ENCODE data around the gene FGF22.
"Not testable (repeated sequence)": the region's sequence is repeated elsewhere in the genome, so short reads cannot be mapped to it uniquely, and the experiment has no call there.

FGF22 gene

DNA sequence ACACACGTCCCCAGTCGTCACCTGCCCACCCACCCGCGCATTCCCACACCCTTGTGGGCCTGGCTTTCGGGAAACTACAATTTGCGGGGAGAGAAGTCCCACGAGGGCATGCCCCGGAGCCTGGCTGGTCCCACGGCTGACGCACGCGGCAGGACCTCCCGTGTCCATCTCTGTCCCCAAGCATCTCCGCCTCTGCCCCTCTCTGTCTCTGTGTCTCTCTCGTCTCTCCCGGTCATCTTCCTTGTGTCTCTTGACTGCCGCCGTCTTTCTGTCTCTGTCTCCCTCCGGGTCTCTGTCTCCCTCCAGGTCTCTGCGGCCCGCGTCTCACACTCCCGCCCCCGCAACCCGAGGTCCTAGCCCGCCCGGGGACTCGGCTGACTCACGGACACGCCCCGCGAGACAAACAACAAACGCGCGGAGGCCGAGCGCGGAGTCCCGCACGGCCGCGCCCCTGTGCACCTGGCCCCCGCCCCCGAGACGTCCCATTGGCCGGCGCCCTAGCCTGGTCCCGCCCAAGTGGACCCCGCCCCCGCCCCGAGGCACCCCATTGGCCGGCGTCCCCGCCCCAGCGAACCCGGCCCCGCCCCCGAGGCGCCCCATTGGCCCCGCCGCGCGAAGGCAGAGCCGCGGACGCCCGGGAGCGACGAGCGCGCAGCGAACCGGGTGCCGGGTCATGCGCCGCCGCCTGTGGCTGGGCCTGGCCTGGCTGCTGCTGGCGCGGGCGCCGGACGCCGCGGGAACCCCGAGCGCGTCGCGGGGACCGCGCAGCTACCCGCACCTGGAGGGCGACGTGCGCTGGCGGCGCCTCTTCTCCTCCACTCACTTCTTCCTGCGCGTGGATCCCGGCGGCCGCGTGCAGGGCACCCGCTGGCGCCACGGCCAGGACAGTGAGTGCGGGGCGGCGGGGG, at the start of gene FGF22:
FGF22 (plus strand) TSS at position 627 of the 908 bp plus-strand sequence; CDS start at position 674, 47 bp downstream.
- DNase-seq: peak; percentile 94

DNA sequence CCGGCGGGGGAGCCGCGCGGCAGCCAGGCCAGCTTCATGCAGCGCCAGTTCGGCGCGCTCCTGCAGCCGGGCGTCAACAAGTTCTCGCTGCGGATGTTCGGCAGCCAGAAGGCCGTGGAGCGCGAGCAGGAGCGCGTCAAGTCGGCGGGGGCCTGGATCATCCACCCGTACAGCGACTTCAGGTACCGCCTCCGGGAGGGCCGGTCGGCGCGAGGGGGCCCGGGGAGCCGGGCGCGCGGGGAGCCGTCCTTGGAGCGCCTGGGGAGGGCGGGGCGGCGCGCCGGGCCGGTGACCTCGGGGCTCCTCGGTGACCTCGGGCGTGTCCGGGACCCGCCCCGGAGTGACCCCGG, 49.3 kb upstream of the FGF22 start:
- DNase-seq: peak; percentile 34

DNA sequence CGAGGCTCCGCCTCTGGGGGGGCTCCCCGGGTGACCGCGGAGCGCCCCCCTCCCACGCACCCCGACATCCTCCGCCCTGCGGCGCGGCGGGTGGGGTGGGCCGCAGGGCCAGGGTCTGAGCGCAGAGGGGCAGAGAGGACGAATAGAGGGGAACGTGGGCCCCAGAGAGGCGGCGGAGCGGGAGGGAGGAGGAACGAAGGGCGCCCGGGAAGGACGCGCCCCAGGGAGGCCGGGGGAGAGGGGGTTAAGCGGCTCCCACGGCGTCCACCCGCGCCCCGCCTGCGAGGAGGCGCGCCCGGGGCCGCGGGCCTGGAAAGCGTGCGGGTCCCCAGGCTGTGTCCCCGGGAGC, 49.0 kb upstream of the FGF22 start:
- no peak for DNase-seq

DNA sequence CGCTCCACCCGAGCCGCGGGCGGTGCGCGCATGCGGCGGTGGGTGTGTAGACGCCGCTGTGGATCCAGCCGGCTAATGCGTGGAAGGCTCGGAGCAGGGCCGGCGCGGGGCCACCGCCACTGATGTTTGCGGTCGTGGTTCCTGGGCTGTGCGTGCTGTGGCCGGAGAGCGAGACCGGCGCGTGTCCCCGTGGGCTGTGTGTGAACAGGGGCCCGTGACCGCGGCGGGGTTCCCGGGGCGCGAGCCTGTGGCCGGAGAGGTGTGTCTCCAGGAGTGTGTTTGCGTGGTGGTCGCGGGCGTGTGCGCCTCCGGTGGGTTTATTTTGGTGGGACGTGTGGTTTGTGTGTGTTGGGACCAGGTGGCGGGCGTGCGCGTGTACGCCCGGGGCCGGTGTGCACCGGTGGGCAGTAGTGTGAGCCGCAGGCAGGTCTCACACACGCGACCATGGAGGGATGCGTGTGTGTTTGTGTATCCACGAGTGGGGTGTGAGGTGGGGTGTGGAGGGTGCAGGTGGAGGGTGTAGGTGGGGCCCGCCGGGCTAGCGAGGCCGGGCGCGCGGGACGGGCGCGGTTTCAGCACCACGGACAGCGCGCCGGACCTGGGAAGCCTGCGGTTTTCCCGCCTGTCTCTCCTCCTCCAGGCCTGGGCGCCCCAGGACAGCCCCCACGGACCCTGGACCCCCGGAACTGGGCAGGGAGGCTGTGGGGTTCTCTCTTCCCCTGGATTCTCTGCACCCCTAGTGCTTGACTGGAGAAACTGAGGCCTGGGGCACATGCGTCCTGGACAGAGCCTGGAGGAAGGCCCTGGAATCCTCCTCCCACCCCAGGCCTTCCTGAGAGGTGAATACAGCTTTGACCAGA, 48.4 kb upstream of the FGF22 start:
- DNase-seq: no peak

DNA sequence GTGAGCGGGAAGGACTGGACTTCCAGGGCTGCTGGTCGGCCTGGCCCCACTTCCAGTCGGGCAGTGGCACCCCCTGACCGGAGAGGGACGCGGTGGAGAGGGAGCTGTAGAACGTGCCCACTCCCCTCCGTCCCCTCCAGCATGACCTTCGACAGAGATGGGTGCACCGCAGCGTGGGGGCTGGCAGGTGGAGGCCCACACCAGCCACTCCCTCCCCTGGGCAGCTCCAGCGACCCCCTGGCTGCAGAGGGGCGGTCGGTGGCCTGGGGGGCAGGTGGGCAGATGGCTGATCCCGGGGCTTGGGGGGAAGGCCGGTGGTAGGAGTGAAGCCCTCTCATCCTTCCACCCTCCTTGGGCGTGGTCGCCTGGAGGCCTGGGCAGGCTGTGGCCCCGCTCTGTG, 47.6 kb upstream of the FGF22 start:
- DNase-seq: no peak

DNA sequence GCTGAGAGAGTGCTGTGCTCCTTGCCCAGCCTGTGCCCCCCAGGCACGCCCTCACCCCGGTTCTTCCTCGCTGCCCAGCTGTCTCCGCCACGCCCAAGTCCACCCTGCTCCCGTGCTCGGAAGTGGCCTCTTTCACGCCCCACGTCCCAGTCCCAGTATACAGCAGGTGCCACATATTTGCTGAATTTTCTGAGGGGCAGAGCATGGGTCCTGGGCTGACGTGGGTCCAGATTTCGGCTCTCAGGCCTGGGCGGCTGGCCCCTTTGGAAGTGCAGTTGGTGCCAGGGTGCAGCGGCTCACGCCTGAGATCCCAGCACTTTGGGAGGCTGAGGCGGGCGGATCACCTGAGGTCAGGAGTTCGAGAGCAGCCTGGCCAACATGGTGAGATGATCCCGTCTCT, 46.6 kb upstream of the FGF22 start:
- no peak for DNase-seq

DNA sequence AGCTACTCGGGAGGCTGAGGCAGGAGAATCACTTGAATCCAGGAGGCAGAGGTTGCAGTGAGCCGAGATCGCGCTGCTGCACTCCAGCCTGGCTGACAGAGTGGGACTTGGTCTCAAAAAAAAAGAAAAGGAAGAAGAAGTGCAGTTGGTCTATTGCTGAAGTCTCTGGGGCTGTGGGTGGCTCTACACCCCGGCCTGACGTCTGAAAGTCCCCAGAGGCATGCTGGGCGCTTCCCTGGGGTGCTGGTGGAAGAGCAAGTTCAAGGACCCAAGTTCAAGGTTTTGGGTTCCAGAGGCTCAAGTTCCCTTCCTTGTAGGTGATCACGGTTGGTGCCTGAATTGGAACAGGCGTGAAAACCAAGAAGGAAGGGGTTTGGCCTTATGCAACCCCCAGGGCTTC, 46.2 kb upstream of the FGF22 start:
- no peak for DNase-seq

DNA sequence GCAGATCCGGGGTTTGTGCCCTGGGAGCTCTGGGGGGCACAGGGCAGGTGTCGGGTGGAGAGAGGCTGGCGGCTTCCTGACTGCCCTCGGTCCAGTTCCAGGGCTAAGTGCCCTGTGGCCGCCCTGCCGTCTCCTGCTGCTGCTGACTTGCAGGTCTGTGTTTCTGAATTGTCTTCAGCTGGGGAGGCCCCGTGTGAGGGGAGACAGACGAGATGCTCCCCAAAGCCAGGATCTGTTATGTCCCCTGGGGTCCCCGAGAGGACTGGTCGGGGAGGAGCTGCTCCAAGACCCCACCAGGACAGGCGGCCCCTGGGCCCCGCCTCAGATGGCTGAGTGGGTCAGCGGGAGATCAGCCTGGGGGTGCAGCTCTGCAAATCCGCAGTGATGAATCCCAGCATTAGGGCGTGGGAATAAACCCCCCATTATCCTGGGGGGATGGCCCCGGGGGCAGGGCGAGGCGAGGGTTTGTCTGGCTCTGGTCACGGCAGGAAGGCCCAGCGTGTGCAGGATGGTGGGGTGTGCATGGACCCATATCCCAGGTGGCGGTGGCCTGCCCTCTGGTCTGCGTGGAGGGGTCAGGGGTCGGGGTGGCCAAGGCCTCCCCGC, 45.3 kb upstream of the FGF22 start:
- no peak for DNase-seq

DNA sequence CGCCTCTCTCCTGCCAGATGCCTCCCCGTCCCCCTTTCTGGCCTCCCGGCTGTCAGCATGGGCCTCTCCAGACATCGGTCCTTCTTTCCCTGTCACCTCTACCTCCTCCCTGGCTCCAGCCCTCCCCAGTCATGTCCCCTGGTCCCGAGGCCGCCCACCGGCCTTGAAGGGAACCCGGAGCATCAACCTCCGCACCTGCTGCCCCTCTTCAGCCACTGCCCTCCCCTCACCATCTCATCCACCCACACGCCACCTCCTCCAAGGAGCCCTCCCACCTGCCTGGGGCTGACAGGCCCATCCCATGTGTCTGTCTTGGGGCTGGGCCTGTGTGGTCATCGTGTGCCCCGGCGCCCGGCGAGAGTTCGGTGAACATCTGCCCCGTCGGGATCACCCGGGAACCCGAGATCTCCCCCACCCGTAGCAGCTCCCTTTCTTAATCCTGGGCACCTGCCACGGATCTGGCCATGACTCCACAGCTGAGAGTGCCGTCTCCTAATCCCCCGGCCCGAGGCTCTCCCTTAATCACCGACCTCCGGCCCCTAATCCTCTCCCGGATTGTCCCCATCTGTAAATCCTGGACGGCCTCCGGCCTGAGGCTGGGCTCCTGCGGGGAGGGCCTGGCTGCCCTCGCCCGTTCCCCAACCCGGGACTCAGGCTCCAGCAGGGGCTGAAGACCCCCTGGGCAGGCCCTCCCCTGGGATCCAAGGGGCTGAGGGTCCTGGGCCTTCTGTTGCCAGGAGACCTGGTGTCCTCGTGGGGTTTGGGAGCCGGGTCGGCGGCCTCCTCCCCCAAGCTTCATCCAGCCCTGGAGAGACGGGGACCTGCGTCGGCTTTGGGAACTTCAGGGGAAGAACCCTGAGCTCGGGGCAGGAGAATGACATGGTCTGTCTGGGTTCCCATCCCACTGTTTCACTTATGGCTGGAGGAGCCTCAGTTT, 44.1 kb upstream of the FGF22 start:
- no peak for DNase-seq

DNA sequence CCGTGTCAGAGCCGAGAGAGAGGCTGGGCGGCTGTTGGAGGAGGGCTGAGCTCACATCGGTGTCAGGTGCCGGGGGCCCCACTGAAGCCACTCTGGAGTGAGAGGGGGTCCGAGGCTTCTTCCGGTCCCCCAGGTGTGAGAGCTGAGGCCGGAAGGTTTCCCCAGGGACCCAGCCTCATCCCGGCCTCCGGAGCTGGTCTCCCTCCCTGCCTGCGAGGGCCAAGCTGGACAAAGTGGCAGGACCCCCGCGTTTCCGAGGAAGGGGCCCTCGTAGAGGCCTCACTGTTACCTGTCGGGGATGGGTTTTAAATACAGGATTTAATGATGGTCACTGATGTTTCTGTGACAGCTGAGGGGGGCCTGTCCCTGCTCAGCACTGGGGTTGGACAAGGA, 43.4 kb upstream of the FGF22 start:
- no peak for DNase-seq

DNA sequence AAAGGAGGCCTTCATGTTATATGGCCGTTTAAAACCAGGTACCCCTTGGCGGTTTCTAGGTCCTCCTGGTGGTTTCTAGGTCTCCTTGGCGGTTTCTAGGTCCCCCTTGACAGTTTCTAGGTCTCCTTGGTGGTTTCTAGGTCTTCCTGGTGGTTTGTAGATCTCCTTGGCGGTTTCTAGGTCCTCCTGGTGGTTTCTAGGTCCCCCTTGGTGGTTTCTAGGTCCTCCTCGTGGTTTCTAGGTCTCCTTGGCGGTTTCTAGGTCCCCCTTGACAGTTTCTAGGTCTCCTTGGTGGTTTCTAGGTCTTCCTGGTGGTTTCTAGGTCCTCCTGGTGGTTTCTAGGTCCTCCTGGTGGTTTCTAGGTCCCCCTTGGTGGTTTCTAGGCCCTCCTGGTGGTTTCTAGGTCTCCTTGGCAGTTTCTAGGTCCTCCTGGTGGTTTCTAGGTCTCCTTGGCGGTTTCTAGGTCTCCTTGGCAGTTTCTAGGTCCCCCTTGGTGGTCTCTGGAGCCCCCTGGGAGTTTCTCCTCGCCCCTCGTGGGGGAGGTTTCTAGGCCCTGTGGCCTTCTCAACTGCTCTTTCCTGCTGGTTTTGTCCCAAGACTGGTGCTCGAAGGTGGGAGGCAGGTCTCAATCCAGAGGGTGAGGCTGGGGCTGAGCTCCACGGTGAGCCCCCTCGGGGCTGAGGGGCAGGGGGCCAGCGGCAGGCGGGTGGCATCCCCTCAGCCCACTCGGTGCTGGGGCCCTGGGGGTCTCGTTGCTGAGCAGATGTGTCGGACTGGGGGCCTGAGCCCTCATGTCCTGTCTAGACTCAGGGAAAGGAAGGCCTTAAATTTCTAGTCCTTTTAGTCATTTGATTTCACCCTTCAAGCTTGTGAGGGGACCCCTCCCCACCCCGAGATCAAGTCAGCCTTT, 42.0 kb upstream of the FGF22 start:
- no peak for DNase-seq

DNA sequence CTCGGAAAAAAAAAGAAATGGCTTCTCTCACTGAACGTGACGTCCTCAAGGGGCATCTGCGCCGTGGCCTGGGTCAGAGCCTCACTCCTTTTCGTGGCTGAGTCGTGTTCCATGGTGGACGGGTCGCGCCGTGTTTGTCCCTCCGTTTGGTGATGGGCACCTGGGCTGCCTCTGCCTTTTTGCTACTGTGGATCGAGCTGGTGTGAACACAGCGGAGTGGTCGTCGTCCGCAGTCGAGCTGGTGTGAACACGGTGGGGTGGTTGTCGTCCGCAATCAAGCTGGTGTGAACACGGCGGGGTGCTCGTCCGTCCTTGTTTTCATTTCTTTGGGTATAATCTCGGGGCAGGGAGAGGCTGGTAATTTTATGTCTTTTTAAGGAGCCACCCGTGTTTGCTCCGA, 38.4 kb upstream of the FGF22 start:
- DNase-seq: no peak

DNA sequence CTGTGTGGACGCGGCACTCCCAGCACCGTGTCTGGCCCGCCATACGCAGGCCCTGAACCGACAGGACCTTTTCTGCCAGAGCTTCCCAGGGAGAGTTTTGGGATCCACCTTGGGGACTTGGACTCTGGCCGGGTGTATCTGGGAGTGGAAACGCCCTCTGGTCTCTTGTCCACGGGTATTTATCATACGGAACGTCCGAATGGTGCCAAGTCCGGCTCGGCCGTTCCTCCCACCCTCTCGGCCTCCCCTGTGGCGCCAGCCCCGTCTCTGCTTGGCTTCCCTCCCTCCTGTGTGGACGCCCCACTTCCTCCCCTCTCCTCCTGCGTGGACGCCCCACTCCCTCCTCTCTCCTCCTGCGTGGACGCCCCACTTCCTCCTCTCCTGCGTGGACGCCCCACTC, 37.9 kb upstream of the FGF22 start:
- DNase-seq: no peak

DNA sequence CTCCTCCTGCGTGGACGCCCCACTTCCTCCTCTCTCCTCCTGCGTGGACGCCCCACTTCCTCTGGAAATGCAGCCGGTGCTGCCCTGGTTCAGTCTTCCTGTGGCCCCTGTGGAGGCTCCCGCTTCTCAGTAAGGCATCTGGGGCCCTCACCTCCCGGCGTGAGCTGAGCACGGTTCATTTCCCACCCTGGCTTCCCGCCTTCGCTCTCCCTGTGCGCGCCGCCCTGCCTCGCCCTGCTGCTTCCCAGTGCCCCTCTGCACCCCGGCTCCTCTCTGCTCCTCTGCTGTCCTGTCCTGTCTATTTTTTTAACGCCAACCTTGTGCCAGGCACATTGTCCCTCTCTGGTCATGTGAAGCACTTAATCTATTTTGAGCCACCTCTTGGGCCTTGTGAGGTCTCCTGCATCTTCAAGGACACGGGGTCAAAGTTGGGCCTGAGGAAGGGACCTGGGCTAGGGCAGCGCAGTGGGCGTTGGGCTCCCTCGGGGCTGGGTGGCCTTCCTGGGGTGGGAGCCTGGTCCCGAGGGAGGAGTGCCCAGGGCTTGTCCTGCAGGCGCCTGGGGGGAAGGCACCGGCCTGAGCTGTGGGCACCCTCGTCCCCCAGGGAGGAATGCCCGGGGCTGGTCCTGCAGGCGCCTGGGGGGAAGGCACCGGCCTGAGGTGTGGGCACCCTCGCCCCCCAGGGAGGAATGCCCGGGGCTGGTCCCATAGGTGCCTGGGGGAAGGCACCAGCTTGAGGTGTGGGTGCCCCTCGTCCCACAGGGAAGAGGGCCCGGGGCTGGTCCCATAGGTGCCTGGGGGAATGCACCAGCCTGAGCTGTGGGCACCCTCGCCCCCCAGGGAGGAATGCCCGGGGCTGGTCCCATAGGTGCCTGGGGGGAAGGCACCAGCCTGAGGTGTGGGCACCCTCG, 37.0 kb upstream of the FGF22 start:
- no peak for DNase-seq

DNA sequence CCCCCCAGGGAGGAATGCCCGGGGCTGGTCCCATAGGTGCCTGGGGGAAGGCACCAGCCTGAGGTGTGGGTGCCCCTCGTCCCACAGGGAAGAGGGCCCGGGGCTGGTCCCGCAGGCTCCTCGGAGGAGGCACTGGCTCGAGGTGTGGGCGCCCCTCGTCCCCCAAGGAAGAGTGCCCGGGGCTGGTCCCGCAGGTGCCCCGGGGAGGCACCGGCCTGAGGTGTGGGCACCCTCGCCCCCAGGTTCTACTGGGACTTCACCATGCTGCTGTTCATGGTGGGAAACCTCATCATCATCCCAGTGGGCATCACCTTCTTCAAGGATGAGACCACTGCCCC, 36.4 kb upstream of the FGF22 start:
- DNase-seq: not testable (repeated sequence)

DNA sequence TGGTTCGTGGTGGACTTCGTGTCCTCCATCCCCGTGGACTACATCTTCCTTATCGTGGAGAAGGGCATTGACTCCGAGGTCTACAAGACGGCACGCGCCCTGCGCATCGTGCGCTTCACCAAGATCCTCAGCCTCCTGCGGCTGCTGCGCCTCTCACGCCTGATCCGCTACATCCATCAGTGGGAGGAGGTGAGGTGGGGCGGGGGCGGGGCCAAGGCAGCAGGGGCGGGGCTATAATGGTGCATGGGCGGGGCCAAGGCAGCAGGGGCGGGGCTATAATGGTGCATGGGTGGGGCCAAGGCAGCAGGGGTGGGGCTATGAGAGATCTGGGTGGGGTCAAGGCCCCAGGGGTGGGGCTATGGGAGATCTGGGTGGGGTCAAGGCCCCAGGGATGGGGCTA, 35.9 kb upstream of the FGF22 start:
- not testable (repeated sequence) for DNase-seq

DNA sequence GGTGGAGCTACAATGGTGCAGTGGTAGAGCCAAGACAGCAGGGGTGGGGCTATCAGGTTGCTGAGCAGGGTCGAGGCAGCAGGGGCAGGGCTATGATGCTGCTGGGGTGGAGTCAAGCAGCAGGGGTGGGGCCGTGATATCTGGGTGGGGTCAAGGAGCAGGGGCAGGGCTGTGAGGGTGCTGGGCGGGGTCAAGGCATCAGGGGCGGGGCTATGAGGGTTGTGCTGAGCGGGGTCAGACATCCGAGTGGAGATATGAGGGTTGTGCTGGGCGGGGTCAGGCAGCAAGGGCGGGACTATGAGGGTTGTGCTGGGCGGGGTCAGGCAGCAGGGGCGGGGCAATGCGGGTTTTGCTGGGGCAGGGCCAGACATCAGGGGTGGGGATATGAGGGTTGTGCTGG, 35.3 kb upstream of the FGF22 start:
- no peak for DNase-seq

DNA sequence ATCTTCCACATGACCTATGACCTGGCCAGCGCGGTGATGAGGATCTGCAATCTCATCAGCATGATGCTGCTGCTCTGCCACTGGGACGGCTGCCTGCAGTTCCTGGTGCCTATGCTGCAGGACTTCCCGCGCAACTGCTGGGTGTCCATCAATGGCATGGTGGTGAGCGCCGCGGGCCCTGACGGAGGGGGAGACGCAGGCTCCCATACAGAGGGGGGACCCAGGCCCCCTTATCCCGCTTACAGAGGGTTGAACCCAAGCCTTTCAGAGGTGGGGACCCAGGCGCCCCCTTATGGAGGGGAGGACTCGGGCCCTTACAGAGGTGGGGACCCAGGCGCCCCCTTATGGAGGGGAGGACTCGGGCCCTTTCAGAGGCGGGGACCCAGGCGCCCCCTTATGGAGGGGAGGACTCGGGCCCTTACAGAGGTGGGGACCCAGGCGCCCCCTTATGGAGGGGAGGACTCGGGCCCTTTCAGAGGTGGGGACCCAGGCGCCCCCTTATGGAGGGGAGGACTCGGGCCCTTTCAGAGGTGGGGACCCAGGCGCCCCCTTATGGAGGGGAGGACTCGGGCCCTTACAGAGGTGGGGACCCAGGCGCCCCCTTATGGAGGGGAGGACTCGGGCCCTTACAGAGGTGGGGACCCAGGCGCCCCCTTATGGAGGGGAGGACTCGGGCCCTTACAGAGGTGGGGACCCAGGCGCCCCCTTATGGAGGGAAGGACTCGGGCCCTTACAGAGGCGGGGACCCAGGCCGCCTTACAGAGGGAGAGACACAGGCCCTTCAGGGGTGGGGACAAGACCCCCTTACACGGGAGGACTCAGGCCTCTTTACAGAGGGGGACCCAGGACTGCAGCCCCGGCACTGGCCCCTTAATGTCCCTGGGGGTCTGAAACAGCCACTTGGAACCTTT, 34.4 kb upstream of the FGF22 start:
- DNase-seq: not testable (repeated sequence)
